HG02623 (cell line): Measurements from ENCODE around the gene HEXIM2.

Source experiments
- ATAC-seq: cut with Tn5 transposase; IDR thresholded peaks from one replicate; pipeline ENCODE4 v1.9.1; 2021; ENCODE audit warnings: moderate library complexity; ENCODE audit not compliant: unreplicated experiment

Gene HEXIM2

DNA sequence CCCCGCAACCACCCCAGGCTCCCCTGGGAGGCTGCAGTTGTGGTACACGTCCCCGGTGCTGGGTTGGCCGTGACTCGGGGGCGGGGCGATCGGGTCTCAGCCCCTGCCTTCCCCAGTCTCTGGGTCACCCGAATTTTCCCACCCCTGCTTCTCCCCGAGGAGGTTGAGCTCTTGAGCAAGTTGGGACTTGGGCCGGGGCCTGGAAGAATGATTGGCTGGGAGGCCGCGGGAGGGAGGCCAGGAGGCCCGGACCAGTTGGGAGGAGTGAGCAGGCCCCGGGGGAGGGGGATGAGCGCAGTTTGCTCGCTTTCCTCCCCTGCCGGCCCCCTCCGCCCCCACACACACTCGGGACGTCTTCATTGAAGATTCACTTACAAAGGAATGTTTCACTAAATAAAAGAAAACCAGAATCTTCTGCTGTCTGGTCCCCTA, 17.9 kb upstream of the HEXIM2 start:
- ATAC-seq, result no peak

DNA sequence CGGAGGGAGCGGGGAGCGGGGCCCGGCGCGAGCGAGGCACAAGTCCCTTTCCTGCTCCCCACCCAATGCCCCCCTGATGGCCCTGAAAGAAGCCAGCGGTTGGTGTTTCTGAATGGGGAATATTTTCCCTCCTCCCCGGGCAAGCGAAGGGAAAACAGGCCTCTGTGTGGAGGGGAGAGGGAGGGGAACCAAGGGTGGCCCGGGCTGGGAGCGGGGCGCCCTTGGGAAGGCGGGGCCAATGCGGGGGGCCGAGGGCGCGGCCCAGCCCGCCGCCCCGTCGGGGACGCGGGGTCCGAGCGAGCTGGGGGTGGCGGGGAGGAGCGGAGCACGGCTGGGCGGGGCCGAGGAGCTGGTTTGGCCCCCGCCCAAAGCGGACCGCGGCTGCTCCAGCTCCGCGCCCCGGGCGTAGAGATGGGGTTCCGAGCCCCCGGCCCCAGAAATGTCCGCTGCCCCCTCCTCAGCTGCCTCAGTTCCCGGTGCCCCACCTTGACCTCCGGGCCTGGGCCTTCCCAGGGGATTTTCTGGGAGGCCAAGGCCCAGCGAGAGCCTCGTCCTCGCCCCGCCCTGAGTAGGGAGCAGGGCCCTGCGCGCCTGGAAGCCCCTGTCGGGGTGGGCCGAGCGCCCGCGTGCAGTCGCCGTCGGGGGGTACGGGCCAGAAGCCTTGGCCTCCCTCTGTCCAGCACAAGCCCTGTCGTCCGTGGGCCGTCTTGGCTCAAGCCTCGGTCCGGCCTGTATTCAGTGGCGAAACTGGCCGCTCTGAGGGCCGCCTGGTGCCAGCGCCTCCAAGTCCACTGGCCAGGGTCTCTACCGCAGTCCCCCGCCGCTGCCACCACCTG, 17.3 kb upstream of the HEXIM2 start:
- ATAC-seq, result no peak

DNA sequence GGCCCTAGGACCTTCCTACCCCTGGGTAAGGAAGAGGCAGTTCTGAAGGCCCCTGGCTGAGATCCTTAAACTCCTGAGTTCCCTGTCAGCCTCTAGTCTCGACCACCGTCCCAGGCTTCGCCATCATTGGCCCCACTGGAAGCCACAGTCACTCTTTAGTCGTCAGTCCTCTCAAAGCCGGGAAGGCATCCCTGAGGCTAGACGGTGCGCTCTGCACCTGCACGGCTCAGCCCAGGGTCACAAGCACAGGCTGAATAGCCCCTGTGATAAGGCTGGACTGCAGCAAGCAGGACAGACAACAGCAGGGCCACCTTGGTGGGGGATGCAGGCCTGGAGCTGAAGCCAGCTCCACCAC, 16.7 kb upstream of the HEXIM2 start:
- no peak for ATAC-seq

DNA sequence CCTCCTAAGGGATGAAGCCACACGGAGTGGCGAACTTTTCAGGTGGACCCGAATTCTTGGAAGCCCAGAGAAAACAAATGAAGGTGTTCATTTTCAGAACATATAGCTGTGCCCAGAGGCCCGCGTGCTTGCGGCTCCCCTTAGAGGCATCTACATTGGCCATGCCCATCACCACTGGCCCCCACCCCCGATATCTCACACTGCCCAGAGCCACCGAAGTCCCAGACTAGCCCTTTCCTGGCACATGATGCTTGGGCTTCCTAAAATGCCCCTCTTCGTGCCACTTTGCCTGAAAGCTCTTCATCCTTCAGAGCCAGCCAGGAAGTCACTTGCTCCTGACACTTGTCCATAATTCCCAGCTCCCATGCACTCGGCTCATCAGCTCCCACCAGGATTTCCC, 15.5 kb upstream of the HEXIM2 start:
- no peak for ATAC-seq

DNA sequence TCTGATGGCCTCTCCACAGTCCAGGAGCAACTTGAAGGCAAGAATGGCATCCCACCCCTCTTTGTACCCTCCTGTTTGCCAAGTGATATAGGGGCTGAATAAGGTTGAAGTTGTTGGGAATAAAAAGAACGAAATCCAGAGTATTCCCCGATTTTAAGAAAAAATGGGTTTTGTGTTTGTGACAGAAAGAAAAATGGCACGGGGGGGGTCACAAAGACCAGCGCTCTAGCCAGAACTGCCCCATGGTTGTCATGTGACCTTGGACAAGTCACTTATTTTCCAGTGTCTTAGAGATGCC, 15.1 kb upstream of the HEXIM2 start:
- no peak for ATAC-seq

DNA sequence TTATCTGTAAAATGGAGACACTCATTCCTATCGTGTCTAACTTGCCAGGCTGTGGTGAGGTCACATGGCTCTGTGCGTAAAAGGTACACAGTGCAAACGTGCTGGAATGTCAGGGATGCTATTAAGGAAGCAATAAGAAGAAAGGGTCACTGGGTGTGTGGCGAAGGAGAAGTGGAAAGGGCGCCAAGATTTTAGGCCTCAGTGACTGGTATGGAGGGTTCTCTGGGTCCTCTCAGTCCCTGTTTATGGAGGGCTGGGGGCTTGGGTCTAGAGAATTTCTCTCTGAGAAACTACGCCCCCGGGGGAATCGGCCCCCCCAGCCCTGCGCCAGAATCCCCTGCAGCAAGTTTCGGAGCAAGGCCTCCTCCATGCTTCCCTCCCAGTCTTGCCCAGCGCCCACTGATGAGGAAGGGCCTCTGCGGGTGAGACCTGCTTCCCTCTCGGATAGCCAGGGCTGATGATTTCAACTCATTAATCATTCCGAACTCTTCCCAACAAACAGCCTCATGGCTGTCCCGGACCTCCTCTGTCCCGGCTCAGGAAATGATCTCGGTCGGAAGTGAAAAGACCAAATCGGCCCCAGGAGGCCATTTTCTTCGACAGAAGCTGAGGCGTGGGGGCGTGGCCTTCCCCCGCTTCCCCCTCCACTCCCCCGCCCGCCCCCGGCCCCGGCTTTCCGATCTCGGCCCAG, 14.6 kb upstream of the HEXIM2 start:
- no peak for ATAC-seq

DNA sequence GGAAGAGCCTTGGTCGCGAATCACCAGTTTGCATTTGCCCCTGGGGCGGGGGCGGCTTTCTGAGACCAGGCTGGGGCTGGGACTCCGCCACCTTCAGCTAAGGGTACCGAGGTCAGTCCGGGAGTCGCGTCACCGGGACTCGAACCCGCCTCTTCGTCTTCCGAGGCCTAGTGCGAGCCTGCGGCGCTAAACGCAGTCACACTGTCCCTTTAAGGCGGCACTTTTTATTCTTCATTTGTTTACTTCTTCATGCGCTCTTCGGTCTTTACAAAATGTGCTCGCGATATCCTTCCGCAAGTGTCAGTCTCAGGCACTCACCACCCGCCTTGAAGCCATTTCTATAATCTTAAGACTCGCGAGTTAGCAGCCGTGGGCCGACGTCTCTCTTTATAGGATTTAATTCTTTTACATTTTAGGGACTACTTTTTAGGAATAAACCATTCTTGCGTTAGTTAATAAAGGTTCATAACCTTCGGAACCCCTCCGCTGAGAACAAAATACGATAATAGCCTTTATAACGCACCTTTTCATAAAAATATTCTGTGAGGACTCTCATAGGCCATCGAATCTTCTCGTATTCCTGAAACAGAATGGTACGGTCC, 14.0 kb upstream of the HEXIM2 start:
- no peak for ATAC-seq

DNA sequence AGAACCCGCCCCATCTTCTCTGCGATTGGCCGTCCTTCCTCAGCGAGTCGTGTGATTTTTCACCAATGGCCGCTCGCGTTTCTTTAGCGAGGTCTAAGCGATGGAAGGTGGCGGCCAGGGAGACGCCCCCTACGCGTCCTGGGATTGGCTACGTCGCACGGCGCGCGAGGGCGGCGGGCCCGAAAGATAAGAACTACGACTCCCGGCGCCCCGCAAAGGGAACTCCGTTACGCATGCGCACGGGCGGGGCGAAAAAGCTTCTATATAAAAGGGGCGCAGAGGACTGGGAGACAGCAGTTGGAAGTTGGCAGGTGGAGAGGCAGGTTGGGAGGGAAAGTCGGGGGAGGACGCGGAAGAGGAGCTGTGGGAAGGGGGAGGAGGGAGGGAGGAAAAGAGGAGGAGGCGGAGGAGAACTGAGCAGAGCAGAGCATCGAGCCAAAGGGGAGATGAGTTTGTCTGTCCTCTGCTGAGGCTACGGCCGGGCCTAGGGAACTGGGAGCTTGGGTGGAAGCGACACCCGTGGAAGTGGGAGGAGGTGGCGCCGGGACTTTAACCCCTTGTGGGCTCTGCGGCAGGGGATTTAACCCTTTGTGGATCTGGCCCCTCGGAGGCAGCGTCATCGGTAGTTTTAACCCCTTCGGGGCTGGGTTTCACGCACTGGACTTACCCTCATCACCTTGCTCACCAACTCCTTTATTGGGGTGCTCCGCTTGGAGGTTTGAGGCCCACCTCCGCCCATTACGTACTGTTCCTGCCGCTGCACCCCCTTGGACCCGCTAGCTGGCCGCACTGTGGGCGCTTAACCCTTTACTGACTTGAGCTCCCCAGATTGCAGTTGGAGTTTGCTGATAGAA, 13.3 kb upstream of the HEXIM2 start, which contains the start of gene HEXIM1:
HEXIM1 (plus strand) TSS at position 293 of the 854 bp plus-strand sequence. CDS start 716 bp downstream, outside the sequence.
- peak; percentile 74 for ATAC-seq

DNA sequence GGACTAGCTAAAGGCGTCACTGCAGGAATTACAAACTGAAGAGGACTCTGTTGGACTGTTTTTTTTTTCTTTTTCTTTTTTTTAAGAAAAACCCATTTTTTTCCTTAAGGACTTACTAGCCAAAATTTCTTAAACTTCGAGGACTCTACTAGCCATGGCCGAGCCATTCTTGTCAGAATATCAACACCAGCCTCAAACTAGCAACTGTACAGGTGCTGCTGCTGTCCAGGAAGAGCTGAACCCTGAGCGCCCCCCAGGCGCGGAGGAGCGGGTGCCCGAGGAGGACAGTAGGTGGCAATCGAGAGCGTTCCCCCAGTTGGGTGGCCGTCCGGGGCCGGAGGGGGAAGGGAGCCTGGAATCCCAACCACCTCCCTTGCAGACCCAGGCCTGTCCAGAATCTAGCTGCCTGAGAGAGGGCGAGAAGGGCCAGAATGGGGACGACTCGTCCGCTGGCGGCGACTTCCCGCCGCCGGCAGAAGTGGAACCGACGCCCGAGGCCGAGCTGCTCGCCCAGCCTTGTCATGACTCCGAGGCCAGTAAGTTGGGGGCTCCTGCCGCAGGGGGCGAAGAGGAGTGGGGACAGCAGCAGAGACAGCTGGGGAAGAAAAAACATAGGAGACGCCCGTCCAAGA, 12.5 kb upstream of the HEXIM2 start:
- ATAC-seq, result no peak

DNA sequence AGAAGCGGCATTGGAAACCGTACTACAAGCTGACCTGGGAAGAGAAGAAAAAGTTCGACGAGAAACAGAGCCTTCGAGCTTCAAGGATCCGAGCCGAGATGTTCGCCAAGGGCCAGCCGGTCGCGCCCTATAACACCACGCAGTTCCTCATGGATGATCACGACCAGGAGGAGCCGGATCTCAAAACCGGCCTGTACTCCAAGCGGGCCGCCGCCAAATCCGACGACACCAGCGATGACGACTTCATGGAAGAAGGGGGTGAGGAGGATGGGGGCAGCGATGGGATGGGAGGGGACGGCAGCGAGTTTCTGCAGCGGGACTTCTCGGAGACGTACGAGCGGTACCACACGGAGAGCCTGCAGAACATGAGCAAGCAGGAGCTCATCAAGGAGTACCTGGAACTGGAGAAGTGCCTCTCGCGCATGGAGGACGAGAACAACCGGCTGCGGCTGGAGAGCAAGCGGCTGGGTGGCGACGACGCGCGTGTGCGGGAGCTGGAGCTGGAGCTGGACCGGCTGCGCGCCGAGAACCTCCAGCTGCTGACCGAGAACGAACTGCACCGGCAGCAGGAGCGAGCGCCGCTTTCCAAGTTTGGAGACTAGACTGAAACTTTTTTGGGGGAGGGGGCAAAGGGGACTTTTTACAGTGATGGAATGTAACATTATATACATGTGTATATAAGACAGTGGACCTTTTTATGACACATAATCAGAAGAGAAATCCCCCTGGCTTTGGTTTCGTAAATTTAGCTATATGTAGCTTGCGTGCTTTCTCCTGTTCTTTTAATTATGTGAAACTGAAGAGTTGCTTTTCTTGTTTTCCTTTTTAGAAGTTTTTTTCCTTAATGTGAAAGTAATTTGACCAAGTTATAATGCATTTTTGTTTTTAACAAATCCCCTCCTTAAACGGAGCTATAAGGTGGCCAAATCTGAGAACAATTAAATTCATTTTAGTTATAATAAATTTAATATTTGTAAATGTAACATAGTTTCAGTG, 11.7 kb upstream of the HEXIM2 start:
- ATAC-seq, result no peak

DNA sequence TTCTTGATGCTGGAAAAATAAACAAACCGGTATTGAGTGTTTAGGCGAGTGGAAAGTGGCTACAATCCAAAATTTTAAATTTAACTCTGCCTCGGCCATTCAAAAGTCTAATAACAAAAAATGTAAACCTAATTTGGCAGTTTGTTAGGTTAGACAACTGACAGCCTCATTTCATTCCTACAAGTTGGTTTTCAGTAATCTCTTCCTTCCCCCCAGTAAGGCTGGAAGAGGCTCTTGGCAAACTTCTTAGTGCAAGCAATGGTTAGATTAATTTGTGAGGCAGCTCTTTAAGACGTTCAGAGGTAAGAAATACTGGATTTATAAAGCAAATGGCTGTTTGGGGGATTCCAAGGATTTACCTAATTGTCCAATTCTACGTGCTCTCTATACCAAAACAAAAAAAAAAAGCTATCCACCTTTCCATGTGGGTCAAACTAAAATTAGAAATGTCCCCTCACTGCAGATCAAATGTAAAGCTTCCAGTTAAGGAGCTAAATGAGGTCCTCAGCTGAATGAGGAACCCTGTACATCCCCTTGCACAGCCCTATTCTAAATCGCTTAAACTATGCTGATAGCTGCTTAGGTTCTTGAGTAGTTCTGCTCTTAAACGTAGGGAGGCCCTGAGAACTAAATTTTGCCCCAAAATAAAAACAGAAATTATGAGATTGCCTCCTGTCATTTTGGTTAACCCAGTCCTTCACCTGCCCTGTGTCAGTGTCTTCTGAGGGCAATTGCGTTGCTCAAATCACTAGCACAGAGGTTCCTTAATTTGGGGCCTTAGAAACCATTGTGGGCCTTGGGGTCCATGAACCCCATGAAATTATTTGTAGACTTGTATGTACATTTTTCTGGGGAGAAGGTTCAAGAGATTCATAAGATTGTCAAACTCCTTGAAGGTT, 10.5 kb upstream of the HEXIM2 start:
- no peak for ATAC-seq

DNA sequence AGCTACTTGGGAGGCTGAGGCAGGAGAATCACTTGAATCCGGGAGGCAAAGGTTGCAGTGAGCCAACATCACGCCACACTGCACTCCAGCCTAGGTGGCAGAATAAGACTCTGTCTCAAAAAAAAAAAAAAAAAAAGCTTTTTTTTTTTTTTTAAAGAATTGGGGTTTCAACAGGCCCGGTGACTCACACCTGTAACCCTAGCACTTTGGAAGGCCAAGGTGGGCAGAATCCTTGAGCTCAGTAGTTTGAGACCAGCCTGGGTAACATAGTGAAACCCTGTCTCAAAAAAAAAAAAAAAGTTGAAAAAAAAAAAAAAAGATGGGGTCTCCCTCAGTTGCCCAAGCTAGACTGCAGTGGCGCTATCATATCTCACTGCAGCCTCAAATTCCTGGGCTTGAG, 6.6 kb upstream of the HEXIM2 start:
- no peak for ATAC-seq

DNA sequence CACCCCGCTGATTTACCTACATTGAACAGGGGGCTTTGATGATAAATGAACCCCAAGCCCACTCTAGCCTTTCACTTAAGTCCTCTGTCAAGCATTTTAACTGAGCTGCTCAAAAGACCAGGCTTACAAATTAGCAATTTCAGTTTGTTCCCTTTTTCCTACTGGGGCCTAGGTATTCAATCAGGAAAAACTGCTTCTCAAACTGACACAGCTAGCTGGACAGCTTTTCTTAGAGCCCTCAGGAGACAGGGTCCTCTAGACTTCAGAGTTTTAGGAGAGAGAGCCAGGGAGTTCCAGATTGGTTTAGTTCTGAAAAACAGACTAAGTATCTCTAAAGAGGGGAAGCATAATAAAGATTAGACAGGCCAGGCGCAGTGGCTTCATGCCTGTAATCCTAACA, 6.2 kb upstream of the HEXIM2 start:
- no peak for ATAC-seq

DNA sequence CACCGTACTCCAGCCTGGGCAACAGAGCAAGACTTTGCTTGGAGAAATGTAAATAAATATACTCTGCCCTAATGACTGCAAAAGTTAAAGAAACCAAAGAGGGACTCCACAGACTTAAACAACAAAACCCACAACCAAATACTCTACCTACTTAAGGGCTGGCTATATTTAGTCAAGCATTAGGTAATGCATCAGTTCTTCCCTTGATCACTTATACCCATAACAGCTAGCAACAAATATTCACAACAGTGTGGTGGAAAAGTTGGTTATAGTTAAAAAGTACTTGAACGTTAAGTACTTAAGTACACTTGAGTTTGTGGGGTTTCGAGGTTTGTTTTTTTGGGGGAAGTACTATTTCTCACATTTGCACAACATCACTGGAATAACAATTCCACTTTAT, 5.4 kb upstream of the HEXIM2 start:
- ATAC-seq, result no peak

DNA sequence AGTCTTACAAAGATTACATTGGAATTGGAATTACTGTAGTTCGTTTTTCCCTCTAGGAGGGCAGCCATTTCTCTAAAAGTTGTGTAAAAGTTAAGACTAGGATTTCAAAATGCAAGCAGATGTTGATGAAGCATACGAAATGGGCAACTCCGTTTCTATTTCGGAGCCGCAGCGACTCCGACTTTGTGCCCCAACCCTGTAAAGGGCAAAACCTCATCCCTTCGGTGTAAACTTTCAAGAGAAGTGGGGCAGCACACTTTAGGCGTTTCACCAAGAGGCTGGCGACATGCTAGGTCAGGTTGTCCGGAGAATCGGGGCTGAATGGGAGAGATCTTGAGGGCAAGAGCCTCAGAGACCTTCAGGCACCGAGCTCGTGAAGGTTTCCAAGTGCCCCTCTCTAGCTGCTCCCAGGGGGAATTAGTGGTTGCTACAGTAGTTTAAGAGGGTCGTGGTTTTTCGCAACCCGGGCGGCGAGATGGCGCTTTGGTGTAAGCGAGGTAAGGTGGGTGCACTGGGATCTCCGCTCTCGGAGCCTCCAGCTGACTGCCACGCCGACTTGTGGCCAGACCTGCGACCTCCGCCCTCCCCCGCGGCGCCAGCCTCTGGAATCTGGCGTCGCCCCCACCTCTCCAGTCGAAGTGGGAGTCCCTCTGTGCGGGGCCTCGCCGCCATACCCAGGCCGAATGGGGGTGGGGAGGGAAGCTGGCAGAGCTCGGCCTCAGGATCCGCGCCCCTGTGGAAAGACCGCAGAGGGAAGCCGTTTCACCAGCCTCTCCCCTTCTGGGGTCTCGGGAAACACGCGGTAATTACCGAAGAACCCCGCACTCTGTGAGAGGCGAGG, 1.0 kb upstream of the HEXIM2 start:
- ATAC-seq, result peak; percentile 6

DNA sequence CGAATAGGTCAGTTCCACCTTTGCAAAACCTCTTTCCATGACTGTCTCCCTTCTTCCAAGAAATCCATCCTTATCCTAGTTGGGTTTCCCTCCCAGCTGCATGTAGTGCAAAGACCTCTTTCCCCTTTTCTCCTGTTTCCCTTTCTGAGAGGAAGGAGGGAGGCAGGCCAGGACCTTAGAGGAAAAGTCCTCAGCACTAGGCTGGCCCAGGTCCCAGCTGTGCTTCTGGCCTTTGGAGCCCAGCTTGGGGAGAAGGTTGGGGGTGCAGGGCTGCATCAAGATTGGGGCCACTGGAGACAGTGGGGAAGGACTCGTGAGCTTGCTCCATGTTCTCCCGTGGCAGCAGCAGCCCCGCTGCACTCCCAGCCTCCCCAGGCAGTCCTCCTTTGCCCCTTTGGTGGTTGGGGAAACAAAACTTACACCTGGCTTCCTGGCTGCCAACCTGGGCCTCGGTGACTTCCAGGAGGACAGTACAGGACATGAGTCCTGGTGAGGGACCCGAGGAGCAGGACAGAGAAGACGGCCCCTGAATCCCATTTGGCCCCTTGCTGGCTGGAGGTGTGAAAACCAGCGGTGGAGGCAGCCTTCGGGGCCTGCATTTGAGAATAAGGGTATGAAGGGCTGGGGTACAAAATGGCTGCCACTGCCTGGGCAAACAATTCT, 481 bp downstream of the HEXIM2 start:
- no peak for ATAC-seq

DNA sequence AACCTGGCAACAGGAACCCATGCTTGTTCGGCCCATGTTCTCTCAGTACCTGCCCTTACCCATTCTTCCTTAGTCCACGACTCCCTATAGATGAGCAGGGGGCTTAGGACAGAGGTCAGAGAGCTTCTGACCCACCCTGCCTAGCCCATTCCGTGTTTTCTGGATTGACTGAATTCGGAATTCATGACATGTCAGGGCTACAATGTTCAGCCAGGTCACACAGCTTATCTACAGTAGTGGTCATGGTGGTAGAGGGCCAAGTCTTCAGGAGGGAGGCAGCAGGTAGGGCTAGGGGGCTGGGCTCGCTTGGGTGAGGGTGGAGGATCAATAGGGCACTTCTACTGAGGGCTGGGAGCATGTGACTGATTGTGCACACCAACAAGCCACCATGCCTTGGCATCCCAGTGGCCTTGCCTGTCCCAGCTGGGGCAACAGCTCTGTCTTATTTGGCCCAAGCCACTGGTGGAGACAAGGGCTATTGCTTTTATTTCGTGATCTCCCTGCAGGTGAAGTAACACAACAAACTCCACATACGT, 3.1 kb downstream of the HEXIM2 start:
- ATAC-seq, result no peak
